GM21360 (cell line): ENCODE results near the gene KHK.

Experiments
- ATAC-seq: cut with Tn5 transposase; IDR thresholded peaks from one replicate; pipeline ENCODE4 v1.9.1; 2021; ENCODE audit warnings: mild to moderate bottlenecking, moderate library complexity; ENCODE audit not compliant: unreplicated experiment

KHK gene

GRCh38 chr2:27086724-27087593 lies at the start of gene KHK:
Gene KHK (plus strand): TSS chr2:27086772. CDS start chr2:27087260, 488 bp downstream.
- peak; percentile 5 for ATAC-seq

- ATAC-seq = no peak
These were observed 48.6 kb upstream of the KHK start for GRCh38 chr2:27038012-27038411.

- no peak for ATAC-seq
These were observed 47.8 kb upstream of the KHK start for GRCh38 chr2:27038631-27039339.

GRCh38 chr2:27039426-27039825 lies 47.1 kb upstream of the KHK start:
- no peak for ATAC-seq

GRCh38 chr2:27039871-27040270 lies 46.7 kb upstream of the KHK start:
- no peak for ATAC-seq

- ATAC-seq = no peak
These were observed 46.3 kb upstream of the KHK start for GRCh38 chr2:27040282-27040681.

- peak; percentile 11 for ATAC-seq
These were observed 44.8 kb upstream of the KHK start for GRCh38 chr2:27041752-27042151.

GRCh38 chr2:27042159-27042661 lies 44.4 kb upstream of the KHK start:
- ATAC-seq = peak; percentile 53

- no peak for ATAC-seq
These were observed 43.5 kb upstream of the KHK start for GRCh38 chr2:27042985-27043634.

- ATAC-seq = peak; percentile 34
These were observed 36.9 kb upstream of the KHK start for GRCh38 chr2:27049422-27050280.

GRCh38 chr2:27050281-27050995 lies 36.1 kb upstream of the KHK start:
- ATAC-seq = peak; percentile 39

GRCh38 chr2:27050996-27051901 lies 35.3 kb upstream of the KHK start, which contains the start of gene AGBL5:
Gene AGBL5 (plus strand): TSS chr2:27051668. CDS start chr2:27052959, 1,291 bp downstream.
- ATAC-seq = peak; percentile 58

- no peak for ATAC-seq
These were observed 34.5 kb upstream of the KHK start for GRCh38 chr2:27051902-27052645.

GRCh38 chr2:27053321-27053720 lies 33.3 kb upstream of the KHK start:
- ATAC-seq = no peak

- no peak for ATAC-seq
These were observed 32.8 kb upstream of the KHK start for GRCh38 chr2:27053776-27054175.

GRCh38 chr2:27054721-27055120 lies 31.9 kb upstream of the KHK start:
- ATAC-seq = no peak

- ATAC-seq = no peak
These were observed 29.4 kb upstream of the KHK start for GRCh38 chr2:27057184-27057583.

- ATAC-seq = no peak
These were observed 28.4 kb upstream of the KHK start for GRCh38 chr2:27058210-27058609.
